Measurements from ENCODE around the gene GNAZ.

DNA sequence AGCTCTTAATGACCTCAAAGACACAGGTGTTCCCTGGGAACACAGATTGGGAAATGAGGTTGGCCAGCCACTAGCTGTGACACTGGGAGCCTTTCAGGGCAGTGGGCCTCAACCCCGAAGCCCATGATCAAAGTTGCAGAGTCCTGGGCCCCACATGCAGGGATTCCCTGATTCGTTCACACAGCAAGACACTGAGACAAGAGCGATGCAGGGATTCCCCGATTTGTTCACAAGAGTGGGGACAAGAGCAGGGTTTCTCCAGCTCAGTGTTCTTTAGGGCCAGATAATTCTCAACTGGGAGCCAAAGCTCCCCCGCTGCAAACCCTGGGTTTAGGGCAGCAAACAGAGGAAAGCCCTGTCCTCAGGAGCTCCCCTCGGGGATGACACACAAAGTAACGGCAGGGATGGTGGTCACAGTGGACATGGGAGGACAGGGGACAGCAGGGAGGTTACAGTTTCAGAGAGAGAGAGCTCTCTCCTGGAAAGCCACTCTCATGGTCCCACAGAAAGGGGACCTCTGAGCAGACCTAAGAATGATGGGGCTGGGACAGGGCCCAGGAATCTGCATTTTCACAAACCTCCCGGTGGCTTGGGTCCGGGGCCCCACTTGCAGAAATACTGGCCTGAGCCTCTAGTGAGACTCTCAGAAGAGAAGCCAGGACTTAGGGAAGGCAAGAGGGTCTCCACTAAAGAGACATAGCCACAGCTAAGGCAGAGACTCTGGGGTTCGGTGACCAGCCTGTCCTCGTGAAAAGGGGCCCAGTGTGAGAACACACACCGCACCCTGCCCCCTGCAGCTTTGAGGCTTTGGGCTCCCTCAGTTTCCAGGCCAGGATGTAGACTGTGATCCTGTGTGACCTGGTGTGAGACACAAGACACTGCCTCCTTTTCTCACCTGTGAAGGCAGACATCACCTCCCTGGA is 7.4 kb upstream of the GNAZ start:
- TF ChIP-seq POLR2A (IDR thresholded peaks at IDR 0.05; ENCODE audit: low read depth, low read length) (no peak), TAF1 (IDR thresholded peaks at IDR 0.05; ENCODE audit: low read depth, low read length) (no peak), POLR2AphosphoS5 (IDR thresholded peaks at IDR 0.05; ENCODE audit: low read depth, low read length) (no peak), SPI1 (IDR thresholded peaks at IDR 0.05; ENCODE audit: low read depth, low read length) (no peak)

All from GM12891 (cell line).